CD1c-positive myeloid dendritic cell (primary cell): ENCODE measurements around the gene TTLL5.

ENCODE experiments used
- DNase-seq: peaks from one replicate; pipeline ENCODE4 v3.0.0-alpha.2; 2016; ENCODE audit errors: extremely low spot score

TTLL5 gene, protein sequence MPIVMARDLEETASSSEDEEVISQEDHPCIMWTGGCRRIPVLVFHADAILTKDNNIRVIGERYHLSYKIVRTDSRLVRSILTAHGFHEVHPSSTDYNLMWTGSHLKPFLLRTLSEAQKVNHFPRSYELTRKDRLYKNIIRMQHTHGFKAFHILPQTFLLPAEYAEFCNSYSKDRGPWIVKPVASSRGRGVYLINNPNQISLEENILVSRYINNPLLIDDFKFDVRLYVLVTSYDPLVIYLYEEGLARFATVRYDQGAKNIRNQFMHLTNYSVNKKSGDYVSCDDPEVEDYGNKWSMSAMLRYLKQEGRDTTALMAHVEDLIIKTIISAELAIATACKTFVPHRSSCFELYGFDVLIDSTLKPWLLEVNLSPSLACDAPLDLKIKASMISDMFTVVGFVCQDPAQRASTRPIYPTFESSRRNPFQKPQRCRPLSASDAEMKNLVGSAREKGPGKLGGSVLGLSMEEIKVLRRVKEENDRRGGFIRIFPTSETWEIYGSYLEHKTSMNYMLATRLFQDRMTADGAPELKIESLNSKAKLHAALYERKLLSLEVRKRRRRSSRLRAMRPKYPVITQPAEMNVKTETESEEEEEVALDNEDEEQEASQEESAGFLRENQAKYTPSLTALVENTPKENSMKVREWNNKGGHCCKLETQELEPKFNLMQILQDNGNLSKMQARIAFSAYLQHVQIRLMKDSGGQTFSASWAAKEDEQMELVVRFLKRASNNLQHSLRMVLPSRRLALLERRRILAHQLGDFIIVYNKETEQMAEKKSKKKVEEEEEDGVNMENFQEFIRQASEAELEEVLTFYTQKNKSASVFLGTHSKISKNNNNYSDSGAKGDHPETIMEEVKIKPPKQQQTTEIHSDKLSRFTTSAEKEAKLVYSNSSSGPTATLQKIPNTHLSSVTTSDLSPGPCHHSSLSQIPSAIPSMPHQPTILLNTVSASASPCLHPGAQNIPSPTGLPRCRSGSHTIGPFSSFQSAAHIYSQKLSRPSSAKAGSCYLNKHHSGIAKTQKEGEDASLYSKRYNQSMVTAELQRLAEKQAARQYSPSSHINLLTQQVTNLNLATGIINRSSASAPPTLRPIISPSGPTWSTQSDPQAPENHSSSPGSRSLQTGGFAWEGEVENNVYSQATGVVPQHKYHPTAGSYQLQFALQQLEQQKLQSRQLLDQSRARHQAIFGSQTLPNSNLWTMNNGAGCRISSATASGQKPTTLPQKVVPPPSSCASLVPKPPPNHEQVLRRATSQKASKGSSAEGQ (N-terminal part only)

GRCh38 chr14:75660630-75661498, at the start of gene TTLL5, which contains the start of gene ERG28:
Gene TTLL5, plus strand, starts transcription at chr14:75661246. Its CDS starts 1,904 bp downstream, at chr14:75663150.
Gene ERG28, minus strand, starts transcription at chr14:75660876. Its CDS starts 3,374 bp downstream, at chr14:75657502.
- DNase-seq, result peak; percentile 98

DNA sequence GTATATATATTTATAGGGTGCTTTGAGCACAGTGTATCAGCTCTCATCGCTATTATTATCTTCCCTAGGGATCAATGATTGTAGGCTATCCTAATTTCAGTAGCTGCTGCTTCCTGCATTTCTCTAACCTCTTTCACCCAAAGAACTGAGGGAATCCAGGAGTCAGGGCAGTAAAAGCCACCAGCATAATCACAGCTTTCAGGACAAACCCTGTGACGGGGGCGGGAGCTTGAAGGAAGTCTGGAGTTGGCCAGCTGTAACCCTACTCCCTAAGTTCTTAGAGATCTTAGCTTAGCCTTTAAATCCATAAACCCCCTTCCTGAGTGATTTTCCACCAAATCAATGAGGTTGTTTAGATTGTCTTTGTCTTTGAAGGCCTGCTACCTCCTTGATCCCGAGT, 48.9 kb upstream of the TTLL5 start:
- no peak for DNase-seq

GRCh38 chr14:75614179-75614578, 46.9 kb upstream of the TTLL5 start:
- DNase-seq, result peak; percentile 85

- DNase-seq, result peak; percentile 94
Measured at GRCh38 chr14:75615200-75615599, 45.8 kb upstream of the TTLL5 start.

GRCh38 chr14:75619548-75619947, 41.5 kb upstream of the TTLL5 start:
- DNase-seq, result peak; percentile 41

GRCh38 chr14:75625034-75625433, 36.0 kb upstream of the TTLL5 start:
- DNase-seq, result no peak

GRCh38 chr14:75626396-75626795, 34.6 kb upstream of the TTLL5 start:
- DNase-seq, result peak; percentile 49

DNA sequence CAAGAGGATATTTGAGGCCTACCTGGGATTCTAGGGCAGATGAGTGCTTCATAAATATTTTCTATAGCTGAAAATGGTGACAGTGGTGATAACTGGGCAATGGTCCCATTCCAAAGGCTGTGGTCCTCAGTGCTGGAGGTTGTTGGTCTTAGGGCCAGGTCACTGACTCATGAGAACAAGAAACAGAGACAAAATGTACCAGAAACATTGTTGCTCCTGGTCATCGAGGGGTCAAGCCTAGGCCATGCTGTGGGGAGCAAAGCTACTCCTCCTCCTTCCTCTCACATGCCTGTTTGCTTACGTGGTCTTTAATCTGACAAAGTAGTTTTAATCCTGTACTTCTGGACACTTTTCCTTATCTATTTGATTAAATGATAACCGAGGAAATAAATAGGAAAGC, 34.2 kb upstream of the TTLL5 start:
- no peak for DNase-seq

- no peak for DNase-seq
Measured at GRCh38 chr14:75627406-75627805, 33.6 kb upstream of the TTLL5 start.

GRCh38 chr14:75628816-75629215, 32.2 kb upstream of the TTLL5 start:
- no peak for DNase-seq

- no peak for DNase-seq
Measured at GRCh38 chr14:75630695-75631452, 30.2 kb upstream of the TTLL5 start.

DNA sequence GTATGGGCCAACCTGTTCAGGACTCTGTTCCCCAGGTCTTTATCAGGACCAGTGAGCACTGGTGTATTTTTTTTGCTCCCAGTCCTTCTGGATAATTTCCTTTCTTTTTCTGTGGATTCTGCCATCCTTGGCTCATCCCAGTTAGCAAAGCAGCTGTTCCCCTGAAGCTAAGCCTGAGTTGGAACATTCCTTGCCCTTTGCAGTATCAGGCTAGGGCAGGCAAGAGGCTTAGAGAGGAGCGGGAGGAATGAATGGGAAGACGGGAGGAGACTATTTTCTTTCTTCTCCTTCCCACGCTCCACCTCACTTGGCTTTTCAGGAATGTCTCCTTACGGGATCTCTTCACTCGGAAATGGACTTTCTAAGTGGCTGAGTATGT, 29.6 kb upstream of the TTLL5 start:
- no peak for DNase-seq

DNA sequence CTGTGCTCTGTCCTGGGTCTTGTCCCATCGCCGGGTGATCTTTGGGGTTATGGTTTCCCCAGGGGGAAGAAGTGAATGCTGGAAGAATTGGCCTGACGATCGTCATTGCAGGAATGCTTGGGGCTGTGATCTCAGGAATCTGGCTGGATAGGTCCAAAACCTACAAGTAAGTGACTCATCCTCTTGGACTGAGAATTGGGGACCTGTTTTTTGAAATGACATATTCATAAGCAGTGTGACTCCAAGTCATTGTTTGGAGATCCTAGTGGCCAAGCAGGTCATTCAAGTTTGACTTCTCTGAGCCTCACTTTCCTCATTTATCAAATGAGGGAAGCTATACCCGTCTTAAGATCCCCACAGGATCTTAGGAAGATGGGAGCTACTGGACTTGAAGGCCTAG, 26.2 kb upstream of the TTLL5 start:
- DNase-seq, result no peak

- DNase-seq, result no peak
Measured at GRCh38 chr14:75636100-75636692, 24.9 kb upstream of the TTLL5 start.

DNA sequence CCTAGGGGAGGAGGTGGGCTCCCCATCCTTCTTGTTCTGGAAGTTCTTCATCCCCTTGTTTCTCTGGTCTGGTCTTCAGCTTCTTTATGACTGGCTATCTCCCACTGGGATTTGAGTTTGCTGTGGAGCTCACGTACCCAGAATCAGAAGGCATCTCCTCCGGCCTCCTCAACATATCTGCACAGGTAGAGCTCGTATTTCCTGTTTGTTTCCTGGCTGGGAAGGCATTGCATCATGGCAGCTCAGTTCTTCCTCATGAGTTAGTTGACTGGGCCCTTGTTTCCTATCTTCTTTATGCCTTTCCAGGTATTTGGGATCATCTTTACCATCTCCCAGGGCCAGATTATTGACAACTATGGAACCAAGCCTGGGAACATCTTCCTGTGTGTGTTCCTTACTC, 20.2 kb upstream of the TTLL5 start:
- no peak for DNase-seq

DNA sequence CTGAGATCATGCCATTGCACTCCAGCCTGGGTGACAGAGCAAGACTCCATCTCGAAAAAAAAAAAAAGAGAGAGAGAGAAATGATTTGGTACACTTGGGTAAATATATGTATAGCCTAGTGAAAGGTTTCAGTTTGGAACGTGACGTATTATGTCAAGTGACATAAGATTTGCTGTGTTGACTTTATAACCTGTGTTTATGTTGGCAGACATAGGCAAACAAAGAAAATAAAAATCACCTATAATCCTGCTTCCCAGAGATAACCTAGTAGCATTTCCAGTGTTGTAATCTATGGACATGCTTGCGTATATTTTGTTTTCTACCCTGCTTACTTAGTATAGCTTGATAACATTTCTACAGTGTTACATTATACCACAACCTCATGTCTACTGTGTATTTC, 17.1 kb upstream of the TTLL5 start:
- DNase-seq, result no peak

DNA sequence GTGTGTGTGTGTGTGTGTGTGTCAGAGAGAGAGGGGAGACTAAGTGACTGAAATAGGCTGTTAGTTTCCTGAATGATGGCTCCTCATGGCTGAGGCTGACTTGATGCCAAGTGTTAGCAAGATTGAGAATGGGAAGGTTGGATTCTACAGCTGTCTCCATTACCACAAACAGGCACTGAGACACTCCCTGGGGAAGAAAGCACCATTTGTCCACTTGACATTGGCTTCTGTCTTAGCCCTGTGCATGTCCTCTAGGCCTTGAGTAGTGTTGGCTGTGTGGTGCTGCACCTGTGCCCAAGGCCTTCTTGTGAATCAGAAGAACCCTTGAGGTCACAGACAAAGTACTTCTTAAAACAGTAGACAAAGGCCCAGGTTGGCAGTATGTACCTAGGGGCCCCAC, 16.0 kb upstream of the TTLL5 start:
- no peak for DNase-seq

GRCh38 chr14:75646762-75647161, 14.3 kb upstream of the TTLL5 start:
- DNase-seq, result no peak

DNA sequence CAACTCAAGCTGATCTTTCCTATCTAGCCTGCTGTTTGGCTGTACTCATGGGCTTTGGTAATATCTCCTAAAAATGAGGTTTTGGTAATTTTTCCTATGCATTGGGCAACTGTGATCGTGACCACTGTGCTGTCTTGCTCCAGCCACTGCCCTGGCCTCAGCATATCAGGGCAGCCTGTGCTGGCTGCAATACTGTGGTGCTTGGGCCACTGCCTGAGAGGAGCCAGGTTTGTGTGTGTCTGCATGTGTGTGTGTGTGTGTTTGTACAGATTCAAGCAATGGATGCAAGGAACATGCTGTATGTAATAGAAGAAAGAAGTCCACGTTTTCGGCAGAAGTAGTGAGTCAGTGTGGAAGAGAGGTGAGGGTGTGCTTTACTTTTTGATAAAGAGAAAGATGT, 13.4 kb upstream of the TTLL5 start:
- DNase-seq, result no peak
